GM12891 (cell line): ENCODE data around the gene ATG4B.

Source experiments
- PAX5 ChIP-seq: IDR thresholded peaks from 2 replicates; pipeline ENCODE4 v1.6.1; 2011; ENCODE audit warnings: low read length, moderate library complexity, mild to moderate bottlenecking; ENCODE audit not compliant: insufficient read depth, severe bottlenecking
- POLR2A ChIP-seq: IDR thresholded peaks from 2 replicates; pipeline ENCODE4 v1.6.1; 2011; ENCODE audit warnings: low read depth, low read length, control low read depth
- POLR2AphosphoS5 ChIP-seq: IDR thresholded peaks from 2 replicates; pipeline ENCODE4 v1.6.1; 2011; ENCODE audit warnings: low read depth, low read length, control low read depth
- POU2F2 ChIP-seq: IDR thresholded peaks from 2 replicates; pipeline ENCODE4 v1.6.1; 2011; ENCODE audit warnings: low read depth, mild to moderate bottlenecking, control low read depth, low read length, moderate library complexity
- SPI1 ChIP-seq: IDR thresholded peaks from 2 replicates; pipeline ENCODE4 v1.6.1; 2011; ENCODE audit warnings: low read depth, low read length, control low read depth
- TAF1 ChIP-seq: IDR thresholded peaks from 2 replicates; pipeline ENCODE4 v1.6.1; 2011; ENCODE audit warnings: low read depth, low read length, control low read depth

GRCh38 chr2:241638940-241639339 lies 1.4 kb downstream of the ATG4B start:
- TF ChIP-seq POLR2AphosphoS5 (no peak), POLR2A (no peak), PAX5 (no peak), TAF1 (no peak), SPI1 (no peak), POU2F2 (no peak)
